Epithelial cell of umbilical artery (primary cell): ENCODE results near the gene SDHD. TPM values are rescaled to one million over a fixed set of nuclear protein-coding genes. Genes with fewer than 3 reads are reported as not detected.

Experiments
- total RNA-seq: library from RNA; depleted of rRNA; stranded (reverse); fragments of >200 nt; gene quantifications from 2 replicates; pipeline ENCODE4 v1.2.3, GENCODE V29; 2014

The SDHD gene
- total RNA-seq: 121 and 189 TPM in 2 replicates

DNA sequence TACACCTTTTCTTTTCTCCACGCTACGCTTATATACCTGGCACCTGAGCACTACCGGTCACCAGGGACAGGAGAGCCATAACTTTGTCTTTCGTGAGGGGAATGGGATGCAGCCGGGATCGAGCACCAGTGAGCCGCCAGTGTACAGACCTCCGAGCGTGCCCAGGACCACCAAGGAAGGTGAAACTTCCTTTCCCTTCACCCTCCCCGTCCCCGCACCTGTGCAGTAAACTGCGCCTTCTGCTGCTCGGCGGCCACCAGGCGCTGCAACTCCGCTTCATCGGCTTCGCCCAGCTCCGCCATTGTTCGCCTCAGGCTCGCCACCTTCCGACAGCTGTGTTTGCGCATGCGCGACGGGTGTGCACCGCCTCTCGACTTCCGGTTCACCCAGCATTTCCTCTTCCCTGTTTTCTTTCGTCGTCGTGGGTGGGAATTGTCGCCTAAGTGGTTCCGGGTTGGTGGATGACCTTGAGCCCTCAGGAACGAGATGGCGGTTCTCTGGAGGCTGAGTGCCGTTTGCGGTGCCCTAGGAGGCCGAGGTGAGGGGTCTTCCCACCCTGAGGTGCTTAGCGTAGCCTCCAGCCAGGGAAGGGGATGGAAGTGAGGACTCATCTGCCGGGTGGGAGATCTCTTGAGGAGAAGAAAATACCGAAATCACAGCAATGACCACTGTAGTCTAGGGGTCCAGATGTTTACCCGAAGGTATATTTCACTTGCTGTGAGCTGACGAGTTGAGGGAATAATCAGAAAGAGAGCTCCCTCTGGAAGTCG lies at the start of gene SDHD, which contains the start of gene TIMM8B:
TSS of gene SDHD (plus strand) at position 452 of the 770 bp plus-strand sequence. CDS start at position 487, 35 bp downstream.
TSS of gene TIMM8B (minus strand) at position 335 of the 770 bp plus-strand sequence. CDS start at position 302, 33 bp downstream.

DNA sequence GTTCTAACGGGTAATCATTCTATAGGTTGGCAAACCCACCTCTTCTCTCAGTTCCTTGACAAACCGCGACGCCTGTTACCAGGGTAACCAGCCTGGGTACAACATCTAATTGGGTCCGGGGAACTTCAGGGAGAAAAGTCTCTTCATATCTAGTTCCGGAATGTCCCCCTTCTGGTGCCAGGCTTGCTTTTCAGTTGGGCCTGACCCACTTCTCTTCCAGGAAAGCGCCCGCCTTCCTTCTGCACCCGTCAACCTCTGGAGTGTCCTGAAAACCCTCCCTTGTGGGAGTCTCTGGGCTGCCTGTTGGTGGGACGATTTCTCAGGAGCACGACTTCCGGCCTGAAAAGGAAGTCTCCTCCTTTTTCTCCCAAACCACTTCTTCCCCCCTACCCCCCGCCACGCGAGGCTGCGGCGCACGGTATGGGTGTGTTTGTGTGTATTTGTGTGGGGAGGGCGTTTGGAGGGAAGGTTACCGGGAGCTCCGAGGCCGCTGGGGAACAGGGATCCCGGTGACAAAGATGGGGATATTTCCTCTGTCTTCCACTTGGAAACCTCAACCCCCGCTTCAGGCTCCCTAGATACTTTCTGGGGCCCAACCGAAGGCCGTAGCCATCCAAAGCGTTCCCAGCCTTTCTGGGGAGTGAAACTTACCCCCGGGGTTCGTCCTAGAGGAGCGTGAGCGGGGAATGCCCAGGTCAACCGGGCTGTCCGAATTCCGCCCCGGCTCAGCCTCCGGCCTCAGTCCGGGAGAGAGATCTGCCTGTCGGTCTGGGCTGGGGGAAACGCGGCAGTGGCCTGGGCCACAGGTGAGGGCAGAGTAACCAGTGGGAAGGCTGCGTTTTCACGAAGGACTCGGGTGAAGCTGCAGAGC lies 12.5 kb upstream of the SDHD start, which contains the start of the genes NKAPD1 and PIH1D2:
TSS of gene NKAPD1 (plus strand) at position 359 of the 871 bp plus-strand sequence. CDS start 1,276 bp downstream, outside the sequence.
TSS of gene PIH1D2 (minus strand) at position 77 of the 871 bp plus-strand sequence. CDS start 843 bp downstream, outside the sequence.

Other genes starting within 250 kb of the SDHD start
- 27.0 and 33.4 TPM in 2 replicates for gene ALG9, start 215.3 kb upstream of the SDHD start, total RNA-seq
- 2.6 and 3.8 TPM in 2 replicates for gene FDXACB1, start 207.7 kb upstream of the SDHD start, total RNA-seq
- 0.15 and 1.6 TPM in 2 replicates for gene CFAP68, start 207.3 kb upstream of the SDHD start, total RNA-seq
- not detected in 2 replicates for gene CRYAB, start 175.1 kb upstream of the SDHD start, total RNA-seq
- gene HSPB2, start 174.1 kb upstream of the SDHD start, total RNA-seq: not detected in 2 replicates
- gene C11orf52, start 168.0 kb upstream of the SDHD start, total RNA-seq: under 0.01 and 0.61 TPM in 2 replicates
- gene DIXDC1, start 149.5 kb upstream of the SDHD start, total RNA-seq: 26.4 and 30.5 TPM in 2 replicates
- 38.0 and 42.2 TPM in 2 replicates for gene DLAT, start 61.5 kb upstream of the SDHD start, total RNA-seq
- gene PIH1D2, start 12.9 kb upstream of the SDHD start, total RNA-seq: 1.2 and 1.9 TPM in 2 replicates
- 23.1 and 24.7 TPM in 2 replicates for gene NKAPD1, start 12.6 kb upstream of the SDHD start, total RNA-seq
- gene TIMM8B, start 117 bp upstream of the SDHD start, total RNA-seq: 40.9 and 70.5 TPM in 2 replicates
- not detected in 2 replicates for gene IL18, start 77.2 kb downstream of the SDHD start, total RNA-seq
- gene TEX12, start 80.5 kb downstream of the SDHD start, total RNA-seq: 0.32 TPM in 1 of 2 replicates, not detected in the other
- 0.61 and 0.65 TPM in 2 replicates for gene BCO2, start 88.6 kb downstream of the SDHD start, total RNA-seq
- 52.0 and 59.9 TPM in 2 replicates for gene PTS, start 139.6 kb downstream of the SDHD start, total RNA-seq
- not detected in 2 replicates for gene PLET1, start 174.0 kb downstream of the SDHD start, total RNA-seq